GM12874 (cell line): ENCODE data around the gene MYDGF.

Experiments
- TF ChIP-seq, protein P1 (sequence below): IDR thresholded peaks from 2 replicates; pipeline ENCODE4 v1.5.1; 2011; ENCODE audit warnings: low read depth, mild to moderate bottlenecking, control low read depth, low read length, moderate library complexity; ENCODE audit not compliant: insufficient read depth

MYDGF gene

DNA sequence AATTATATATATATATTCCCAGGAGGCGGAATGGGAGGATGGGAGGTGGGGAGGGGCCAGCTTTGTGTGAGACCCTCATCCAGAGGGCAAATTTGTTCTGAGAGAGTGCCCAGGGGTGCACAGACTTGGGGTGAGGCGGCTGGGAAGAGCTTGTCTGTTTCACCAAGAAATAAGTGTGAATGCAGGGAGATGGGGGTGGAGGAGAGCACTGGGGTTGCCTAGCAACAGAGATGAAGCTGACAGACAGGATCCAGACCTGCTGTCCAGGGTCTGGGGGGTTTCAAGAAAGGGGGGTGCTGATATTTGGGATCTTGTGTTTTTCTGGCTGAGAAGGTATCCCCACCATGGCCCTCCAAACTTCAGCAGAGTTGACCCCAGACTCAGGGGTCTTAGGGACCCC, 49.5 kb downstream of the MYDGF start:
- TF ChIP-seq, protein P1, sequence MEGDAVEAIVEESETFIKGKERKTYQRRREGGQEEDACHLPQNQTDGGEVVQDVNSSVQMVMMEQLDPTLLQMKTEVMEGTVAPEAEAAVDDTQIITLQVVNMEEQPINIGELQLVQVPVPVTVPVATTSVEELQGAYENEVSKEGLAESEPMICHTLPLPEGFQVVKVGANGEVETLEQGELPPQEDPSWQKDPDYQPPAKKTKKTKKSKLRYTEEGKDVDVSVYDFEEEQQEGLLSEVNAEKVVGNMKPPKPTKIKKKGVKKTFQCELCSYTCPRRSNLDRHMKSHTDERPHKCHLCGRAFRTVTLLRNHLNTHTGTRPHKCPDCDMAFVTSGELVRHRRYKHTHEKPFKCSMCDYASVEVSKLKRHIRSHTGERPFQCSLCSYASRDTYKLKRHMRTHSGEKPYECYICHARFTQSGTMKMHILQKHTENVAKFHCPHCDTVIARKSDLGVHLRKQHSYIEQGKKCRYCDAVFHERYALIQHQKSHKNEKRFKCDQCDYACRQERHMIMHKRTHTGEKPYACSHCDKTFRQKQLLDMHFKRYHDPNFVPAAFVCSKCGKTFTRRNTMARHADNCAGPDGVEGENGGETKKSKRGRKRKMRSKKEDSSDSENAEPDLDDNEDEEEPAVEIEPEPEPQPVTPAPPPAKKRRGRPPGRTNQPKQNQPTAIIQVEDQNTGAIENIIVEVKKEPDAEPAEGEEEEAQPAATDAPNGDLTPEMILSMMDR = no peak

DNA sequence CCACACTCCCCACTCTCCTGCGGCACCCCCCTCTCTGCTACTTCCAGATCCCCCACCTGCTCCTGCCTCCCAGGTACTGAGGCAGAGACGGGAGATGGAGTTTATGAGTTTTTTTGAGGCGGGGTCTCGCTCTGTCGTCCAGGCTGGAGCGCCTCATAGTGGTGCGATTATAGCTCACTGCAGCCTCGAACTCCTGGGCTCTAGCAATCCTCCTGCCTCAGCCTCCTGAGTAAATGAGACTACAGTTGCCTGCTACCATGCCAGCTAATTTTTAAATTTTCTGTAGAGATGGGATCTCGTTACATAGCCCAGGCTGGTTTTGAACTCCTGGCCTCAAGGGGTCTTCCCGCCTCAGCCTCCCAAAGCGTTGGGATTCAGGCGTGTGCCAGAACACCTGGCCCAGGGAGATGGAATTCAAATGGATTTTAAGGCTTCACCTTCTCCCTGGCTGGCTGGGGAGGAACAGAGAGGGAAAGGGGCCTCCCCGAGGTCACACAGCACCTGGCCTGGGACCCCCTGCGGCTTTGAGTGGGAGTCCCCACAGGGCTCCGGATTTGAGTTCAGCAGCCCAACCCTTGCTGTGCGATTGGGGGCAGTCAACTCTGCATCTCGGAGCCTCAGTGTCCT, 50.4 kb downstream of the MYDGF start:
- TF ChIP-seq, protein P1 = no peak

DNA sequence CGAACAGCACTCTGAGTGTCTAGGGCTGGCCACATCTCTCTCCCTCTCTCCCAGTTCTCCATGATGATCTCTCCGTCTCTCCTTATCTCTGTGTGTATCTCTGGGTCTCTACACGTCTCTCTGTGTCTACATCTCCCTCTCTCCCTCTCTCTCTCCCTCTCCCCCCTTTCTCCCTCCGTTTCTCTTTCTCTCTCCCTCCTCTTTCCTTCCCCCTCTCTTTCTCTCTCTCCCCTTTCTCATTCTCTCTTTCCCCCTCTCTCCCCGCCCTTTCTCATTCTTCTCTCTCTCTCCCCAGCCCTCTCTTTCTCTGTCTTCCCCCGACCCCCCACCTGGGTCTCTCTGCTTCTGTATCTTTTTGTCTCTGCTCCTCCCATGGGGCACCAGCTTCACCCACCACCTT, 52.1 kb downstream of the MYDGF start:
- TF ChIP-seq, protein P1 = no peak

DNA sequence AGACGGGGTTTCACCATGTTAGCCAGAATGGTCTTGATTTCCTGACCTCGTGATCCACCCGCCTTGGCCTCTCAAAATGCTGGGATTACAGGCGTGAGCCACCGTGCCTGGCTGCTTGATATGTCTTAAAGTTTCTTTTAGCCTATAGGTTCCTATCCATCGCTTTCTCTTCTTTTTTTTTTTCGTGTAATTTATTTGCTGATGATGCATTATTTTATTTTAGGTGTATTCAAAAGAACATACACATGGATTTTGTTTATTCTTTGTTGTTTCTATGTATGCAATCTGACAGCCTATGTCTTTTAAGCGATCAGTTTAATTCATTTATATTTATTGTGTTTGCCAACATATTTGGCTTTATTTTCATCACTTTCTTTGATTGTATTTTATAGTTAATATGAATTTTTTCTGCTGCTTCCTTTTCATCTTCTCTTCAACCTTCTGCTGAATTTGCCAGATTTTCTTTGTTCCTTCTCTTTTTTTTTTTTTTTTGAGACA, 56.8 kb downstream of the MYDGF start:
- TF ChIP-seq, protein P1 = no peak

DNA sequence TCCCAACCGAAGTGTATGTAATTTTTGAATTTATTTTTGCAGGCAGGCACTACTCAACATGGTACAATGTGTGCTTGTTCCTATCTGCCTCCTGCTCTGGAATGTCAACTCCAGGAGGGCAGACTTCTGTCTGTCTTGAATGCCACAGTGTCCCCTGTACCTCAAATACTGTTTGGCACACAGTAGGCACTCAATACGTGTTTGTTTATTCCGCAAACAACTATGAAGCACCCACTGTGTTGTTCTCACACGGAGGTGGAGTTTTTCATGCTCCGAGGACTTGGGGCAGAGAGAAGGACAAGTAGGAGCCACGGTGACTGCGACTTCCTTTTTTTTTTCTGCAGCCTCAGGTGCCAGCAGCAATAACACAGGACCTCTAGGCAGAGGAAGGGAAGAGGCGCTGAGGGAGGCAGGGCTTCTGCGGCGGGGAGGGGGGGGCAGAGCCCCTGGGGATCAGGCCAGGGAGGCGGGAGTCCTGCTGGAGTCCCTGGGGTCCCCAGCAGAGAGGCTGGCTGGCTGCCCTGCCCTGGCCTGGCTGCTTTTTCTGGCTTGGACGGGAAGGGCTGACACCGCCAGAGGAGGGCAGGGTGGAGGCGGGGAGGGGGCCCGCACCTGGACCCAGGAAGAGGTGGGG, 60.1 kb downstream of the MYDGF start:
- TF ChIP-seq, protein P1 = no peak
